HG03066 (cell line): Measurements from ENCODE around the gene VASH2.
"Not testable (repeated sequence)": the region's sequence is repeated elsewhere in the genome, so short reads cannot be mapped to it uniquely, and the experiment has no call there.

Source experiments
- ATAC-seq: cut with Tn5 transposase; IDR thresholded peaks from one replicate; pipeline ENCODE4 v1.9.1; 2021; ENCODE audit warnings: low read depth; ENCODE audit not compliant: unreplicated experiment

The VASH2 gene

DNA sequence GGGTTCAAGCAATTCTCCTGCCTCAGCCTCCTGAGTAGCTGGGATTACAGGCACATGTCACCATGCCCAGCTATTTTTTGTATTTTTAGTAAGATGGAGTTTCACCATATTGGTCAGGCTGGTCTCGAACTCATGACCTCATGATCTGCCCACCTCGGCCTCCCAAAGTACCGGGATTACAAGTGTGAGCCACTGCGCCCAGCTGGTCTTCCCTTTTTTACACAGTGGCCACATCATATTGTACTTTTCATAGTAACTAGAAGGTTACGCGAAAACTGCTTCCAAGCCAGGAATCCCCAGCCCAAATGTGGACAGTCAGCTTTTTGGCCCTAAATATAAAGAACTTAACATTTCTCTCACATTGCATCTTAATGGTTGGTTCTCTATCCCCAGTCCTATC, 4.2 kb downstream of the VASH2 start:
- ATAC-seq = no peak

DNA sequence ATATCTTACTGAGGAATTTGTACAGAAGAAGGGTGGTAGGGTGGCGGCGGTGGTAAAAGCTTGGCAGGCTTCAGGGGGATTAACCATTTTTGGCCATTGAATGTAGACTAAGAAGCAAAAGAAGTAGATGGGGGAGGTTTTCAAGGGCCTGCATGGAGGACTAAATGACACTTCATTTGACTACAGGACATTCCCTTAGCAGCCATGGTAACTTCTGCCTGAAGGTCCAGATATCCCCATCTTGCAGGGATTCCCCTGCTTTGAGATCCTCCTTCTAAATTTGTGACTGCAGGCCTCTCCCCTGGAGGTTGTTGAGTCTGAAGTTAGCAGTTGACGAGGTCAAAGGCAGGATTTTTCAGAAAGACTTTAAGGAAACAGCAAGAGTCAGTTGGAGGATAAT, 4.8 kb downstream of the VASH2 start:
- no peak for ATAC-seq

DNA sequence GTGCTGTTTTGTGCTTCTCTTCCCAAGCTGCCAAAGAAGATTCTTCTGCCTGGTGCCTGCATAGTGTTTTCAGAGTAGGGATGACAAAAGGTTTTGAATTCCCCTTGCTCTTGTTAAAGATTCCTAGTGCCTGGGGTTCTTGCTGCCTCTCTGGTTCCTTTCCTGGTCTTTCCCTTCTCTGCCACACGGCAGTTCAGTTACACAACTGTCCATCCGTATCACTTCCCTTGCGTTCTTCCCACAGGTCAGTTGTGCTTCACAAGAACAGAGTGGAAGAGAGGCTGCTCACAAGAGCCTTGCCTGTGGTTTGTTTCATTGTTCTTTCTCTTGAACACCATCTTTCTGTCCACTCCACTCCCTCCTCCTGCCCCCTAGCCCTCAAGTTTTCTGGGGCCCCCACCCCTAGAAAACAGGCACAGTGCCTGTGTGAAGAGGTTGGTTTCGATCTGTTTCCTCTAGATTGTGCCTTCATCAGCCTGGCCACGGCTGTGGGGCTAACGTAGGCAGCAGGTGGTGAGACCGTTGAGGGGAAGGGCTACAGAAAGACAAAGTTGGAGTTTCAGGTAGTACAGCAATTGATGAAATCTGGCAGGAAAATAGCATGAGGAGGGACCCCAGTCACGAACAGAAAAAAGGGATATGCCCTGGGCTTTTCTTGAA, 5.8 kb downstream of the VASH2 start:
- no peak for ATAC-seq

DNA sequence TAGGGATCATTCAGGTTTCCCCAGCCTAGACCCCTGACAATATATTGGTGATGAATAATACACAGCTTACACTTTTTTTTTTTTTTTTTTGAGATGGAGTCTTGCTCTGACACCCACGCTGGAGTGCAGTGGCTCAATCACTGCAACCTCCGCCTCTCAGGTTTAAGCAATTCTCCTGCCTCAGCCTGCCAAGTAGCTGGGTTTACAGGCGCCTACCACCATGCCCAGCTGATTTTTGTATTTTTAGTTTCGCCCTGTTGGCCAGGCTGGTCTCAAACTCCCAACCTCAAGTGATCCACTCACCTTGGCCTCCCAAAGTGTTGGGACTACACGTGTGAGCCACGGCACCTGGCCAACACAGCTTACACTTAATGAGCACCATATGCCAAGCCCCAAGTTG, 7.2 kb downstream of the VASH2 start:
- ATAC-seq = no peak

DNA sequence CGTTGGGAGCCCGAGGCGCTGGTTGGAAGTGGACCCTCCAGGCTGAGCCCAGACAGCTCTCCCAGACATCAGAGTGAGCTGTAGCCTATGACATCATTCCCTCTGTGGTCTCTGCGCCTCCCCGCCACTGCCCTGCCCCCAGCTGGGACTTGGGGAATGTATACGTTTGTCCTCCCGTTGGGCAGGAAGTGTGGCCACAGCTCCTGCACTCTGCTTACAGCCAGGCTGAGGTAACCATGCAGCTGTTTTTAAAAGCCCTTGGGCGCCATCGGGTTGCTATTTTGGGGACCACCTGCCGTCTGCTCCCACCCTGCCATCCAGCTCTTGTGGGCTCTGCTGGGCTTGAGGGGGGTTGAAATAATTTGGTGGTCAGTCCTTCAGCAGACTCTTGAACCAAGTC, 7.8 kb downstream of the VASH2 start:
- ATAC-seq = no peak

DNA sequence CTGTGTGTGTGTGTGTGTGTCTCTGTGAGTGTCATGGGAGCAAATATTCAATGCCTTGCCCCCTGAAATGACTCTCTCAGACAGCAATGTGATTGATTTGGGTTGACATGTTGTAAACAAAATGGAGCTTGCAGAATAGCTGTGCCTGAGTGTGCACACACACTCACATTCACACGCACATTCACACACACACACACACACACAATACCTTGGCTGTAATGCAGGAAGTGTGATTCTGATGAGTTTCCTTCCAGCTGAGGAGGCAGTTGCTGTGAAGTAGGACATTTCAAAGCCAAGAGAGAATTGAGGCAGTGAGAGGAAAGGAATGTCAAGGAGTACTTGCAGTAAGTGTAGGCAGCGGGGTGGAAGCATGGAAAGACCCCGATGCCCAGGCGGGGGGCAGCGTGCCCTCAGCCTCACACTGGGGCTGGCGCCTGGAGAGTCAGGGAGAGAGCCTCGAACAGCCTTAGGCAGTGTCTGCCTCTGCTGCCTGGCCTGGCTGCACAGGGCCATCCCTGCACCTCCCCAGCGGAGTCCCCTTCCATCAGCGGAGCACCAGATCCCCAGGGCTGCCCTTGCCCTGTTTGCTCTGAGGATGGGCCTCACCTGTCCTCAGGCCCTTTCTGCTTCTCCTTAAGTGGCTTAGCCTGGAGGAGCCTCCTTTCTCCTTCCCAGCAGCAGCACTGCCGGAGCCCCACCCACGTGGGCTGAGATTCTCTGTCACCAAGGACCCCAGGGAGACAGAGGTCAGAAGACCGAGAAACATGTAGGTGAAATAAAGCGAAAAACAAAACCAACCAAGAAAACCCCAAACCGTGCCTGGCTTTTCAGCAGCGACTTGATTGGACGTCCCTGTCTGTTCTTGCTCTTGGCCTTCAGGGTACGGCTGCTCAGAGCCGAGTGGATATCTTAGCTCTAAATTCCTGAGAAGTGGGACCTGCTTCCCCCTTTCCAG, 9.2 kb downstream of the VASH2 start:
- peak; percentile 80 for ATAC-seq

DNA sequence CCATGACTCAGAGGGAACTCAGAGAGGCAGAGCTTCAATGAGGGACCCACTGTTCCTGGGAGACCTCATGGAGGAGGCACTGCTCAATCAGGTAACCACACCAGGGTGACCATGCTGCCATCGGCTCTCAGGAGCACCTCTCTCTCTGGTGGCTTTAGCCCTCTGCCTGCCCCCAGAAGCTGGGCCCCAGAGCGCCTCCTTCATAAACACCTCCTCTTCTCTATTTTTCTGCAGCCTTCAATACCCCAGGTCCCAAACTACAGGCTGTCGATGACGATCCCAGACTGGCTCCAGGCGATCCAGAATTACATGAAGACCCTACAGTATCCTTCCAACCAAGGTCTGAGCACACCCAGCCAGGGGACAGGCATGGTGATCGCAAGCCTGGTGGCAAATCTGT, 10.6 kb downstream of the VASH2 start:
- no peak for ATAC-seq

DNA sequence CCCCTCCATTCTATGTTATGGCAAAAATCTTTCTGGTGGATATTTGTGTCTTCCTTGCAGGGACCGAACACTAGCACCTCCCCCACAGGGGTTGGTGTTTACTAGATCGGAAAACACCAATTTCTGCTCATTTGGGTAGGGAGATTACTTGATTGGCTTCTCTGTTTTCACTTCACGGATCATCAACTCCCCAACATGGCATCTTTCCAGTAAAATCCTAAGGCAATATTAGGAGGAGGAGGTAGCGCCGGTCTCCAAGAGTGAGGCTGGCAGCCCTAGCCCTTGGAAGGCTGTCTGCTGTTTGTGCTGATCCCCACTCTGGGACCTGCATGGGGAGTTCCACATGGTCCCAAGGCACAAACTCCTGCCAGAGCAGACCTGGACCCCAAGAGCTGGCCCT, 12.2 kb downstream of the VASH2 start:
- no peak for ATAC-seq

DNA sequence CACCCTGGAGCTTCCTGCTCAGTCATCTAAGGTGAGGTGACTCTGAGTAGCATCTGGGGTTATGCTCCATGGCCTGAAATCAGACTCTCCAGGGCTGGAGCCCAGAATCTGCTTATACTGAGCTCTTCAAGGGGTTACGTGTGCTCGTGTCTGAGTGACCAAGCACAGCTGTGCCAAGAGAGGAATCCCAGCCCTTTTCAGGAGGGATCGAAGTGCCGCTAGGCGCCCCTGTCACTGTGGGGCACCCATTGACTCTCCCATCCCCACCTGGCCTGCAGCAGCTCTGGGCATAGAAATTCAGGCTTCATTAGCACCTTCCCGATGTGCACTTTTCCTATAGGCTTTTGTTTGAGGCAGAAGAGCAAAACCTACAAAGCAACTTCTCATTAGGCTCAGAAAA, 13.8 kb downstream of the VASH2 start:
- no peak for ATAC-seq

DNA sequence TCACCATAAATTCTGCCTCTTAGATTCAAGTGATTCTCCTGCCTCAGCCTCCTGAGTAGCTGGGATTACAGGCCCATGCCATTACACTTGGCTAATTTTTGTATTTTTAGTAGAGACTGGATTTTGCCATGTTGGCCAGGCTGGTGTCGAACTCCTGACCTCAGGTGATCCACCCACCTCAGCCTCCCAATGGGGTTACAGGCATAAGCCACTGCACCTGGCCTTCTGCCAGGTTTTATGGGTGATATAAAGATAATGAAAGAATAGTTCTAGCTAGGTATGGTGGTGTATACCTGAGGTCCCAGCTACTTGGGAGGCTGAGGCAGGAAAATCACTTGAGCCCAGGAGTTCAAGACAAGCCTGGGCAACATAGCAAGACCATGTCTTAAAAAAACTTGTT, 14.7 kb downstream of the VASH2 start:
- ATAC-seq = not testable (repeated sequence)

DNA sequence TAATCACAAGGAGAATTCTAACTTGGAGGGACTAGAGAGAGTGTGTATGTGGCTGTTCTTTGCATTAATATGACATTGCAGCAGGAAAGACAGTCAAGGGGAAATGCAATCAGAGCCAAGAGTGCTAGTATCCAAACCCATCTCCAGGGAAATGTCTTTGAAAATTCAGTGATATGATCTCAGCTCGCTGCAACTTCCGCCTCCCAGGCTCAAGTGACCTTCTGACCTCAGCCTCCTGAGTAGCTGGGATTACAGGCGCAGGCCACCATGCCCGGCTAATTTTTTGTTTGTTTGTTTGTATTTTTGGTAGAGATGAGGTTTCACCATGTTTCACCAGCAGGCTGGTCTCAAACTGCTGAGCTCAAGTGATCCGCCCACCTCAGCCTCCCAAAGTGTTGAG, 16.3 kb downstream of the VASH2 start:
- ATAC-seq = no peak

DNA sequence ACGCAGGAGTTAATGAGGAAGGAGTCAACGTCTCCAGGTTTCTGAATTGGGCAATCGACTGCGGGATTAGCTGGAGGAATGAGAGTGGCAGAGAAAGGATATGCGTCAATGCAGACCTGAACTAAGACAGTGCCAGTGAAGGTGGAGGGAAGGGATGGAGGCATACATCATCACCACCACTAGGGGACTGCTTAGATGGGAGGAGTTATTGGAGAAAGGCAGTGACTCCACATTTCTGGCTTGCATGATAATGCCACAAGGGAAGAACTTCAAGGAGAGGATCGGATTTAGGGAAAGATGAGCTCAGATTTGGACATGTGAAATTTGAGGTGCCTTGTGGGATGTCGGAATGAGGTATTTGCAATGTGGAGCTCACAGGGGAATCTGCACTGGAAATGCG, 17.5 kb downstream of the VASH2 start:
- ATAC-seq = no peak

DNA sequence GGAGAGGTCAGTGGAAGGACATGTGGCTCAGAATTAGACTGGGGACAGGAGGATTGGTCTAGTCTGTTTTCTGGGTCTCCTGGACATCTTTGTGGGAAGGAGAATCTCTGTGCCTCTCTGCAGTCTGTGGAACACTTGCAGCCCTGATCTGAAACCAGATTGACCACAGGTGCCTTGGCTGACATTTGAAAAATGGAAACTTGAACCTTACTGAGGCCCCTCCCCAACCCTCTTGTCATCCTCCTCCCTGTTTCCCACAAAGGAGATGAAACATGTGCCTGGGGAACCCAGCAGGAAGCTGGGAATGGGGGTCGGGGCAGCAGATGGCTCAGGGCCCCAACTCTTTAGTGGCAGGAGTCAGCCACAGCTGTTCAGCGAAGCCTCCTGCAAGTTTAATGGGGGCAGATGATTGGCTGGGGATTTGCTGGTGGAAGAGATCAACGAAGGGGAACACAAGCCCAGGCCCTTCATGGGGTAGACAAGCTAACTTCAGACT, 18.1 kb downstream of the VASH2 start:
- peak; percentile 69 for ATAC-seq

DNA sequence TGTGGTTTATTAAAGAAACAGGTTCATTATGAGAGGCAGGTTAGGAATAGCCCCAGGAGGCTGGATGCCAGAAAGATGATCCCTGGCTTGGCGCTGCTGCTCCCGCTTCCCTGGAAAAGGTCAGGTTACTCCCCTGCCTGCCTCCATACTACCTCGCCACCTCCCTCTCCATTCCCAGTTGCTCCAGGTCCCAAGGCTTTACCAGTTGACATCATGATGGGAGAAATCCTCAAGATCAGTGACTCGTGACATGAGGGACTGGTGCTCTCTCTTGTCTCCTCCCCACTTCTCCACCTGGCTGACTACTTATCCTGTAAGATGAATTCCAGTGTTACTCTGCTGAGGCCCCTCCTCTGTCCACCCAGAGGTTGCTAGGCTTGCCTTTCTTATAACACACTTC, 19.7 kb downstream of the VASH2 start:
- ATAC-seq = no peak

DNA sequence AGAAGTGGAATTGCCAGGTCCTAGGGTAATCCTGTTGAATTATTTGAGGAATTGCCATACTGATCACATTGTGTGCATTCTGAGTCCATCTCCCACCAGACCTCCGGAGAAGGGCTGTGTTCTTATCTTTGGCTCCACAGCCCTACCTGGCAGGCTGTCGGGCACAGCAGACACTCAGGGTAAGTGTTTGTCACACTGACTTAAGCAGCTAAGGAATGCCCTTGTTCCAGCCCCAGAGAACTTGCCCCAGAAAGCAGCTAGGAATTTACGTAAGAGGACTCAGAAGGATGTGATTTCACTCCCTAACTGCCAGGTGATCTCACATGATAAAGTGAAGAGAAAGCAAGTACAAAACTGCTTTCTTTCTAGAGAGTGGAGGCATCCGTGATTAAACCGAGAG, 21.0 kb downstream of the VASH2 start:
- ATAC-seq = no peak

DNA sequence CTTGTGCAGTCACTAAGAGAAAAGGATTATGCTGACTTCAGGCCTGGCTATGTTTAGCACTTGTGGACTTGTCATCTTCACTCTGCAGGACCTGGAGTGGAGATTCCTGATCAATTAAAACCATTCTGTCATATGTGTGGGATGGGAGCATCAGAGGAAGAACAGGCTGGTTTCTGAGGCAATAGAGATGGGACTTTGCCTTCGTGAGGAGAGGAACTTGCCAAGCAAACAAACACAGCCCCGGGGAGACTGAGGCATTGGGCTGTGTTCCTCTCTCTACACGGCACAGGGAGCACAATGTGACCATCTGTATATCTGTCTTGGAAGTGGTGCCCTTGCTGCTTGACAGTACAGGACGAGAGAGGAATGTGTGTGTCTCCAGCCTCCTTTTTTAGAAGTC, 23.1 kb downstream of the VASH2 start:
- no peak for ATAC-seq

DNA sequence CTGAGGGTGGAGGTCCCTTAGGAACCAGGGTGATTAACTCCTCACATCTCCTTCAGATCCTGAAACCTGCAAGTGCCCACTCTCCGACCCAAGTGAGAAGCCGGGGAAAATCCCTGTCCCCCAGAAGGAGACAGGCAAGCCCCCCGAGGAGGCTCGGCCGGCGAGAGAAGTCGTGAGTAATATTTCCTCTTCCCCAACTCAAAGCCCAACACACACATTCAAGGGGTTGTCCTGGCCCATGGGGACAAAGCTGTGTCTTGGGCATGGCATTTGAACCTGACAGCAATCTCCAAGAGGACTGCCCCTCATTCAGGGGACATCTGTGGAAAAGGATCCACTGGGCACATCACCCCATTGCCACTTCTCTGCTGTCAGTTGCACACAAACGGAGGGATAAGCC, 23.6 kb downstream of the VASH2 start:
- no peak for ATAC-seq

DNA sequence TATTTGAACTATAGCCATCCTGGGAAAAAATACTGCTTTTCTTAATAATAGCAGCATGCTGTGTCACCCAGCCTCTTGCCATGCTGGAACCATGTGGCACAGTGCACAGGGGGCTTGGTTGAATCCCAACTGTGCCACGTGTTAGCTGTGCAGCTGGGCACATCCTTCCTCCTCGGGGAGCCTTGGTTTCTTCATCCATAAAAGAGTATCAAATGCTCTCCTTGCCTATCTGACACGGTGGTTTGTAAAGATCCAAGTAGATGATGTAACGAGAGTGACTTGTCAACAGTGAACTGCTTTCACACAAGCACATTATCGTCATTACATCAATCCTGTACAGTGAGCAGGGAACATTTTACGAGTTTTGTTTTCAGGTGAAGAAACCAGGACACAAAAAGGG, 24.4 kb downstream of the VASH2 start:
- ATAC-seq = no peak

DNA sequence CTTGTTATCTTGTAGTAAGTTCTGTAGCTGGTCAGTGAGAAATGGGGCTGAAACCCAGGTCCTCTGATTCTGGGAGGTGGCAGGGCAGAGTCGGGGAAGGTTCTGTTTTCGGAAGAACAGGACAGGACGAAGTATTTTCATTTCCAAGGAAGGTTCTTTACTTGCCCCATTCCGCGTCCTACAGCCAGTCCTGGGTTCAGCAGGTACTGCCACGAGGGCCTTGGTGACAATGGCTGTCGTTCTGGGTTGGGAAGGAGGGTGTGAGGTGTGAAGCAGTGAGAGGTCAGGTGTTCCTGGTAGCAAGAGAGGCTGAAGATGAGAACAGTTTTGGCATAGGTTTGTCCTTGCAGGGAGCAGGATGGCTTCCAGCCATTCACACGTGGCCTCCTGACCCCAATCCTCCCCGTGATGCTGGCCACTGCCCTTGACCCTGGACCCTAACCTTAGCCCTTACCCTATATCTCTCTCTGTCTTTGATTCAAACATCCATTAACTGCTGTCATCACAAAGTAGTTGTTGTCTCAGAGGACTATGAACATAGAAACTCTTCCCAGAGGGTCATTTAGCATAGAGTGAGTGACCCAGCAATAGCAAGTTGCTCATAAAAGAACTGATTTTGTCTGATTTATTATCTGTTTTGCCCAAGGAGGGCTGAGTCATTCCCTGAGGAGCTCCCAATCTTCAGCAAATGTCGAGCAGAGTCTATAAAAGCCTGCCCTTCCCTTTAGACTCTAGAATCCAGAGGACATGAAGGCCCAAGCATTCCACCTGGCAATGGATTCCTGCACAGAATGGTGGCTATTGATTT, 25.0 kb downstream of the VASH2 start:
- no peak for ATAC-seq

DNA sequence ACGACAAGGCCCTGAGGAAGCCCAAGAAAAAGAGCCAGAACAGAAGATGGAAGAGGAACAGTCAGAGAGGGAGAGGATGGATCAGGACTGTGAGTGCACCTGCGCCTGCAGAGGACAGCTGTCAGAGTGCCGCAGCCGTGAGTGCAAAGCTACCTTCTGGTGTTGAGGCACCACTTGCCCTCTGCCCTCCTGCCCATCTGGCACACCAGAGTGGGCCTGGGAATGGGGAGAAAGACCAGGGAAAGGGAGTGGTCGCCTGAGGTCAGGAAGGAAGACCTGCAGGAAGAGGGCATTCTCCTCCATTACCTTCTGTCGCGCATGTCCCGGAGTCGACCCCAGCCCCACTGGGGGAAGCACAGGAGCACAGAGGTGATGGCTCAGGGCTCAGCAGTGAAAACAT, 26.2 kb downstream of the VASH2 start:
- no peak for ATAC-seq
